KMS-11 (cell line): Measurements from ENCODE around the gene CTCFL.

Experiments used
- H2AFZ ChIP-seq: fragments of 200-600 bp; sonication (generic); 2 replicates; pipeline ENCODE4 v1.6.1; 2016; ENCODE audit warnings: antibody characterized with exemption, mixed run types, low read depth
- H3K27ac ChIP-seq: fragments of 200-600 bp; sonication (generic); 2 replicates; pipeline ENCODE4 v1.6.1; 2016; ENCODE audit warnings: mild to moderate bottlenecking, mixed run types
- H3K27me3 ChIP-seq: fragments of 200-600 bp; sonication (generic); 2 replicates; pipeline ENCODE4 v1.6.1; 2017; ENCODE audit warnings: mild to moderate bottlenecking, low read depth, mixed run types, moderate library complexity; ENCODE audit not compliant: insufficient read depth
- H3K36me3 ChIP-seq: fragments of 200-600 bp; sonication (generic); 2 replicates; pipeline ENCODE4 v1.6.1; 2017; ENCODE audit warnings: mild to moderate bottlenecking, mixed run types; ENCODE audit not compliant: insufficient read depth
- H3K4me1 ChIP-seq: fragments of 200-600 bp; sonication (generic); 2 replicates; pipeline ENCODE4 v1.6.1; 2016; ENCODE audit warnings: mild to moderate bottlenecking, low read depth, mixed run types; ENCODE audit not compliant: poor library complexity, severe bottlenecking
- H3K4me2 ChIP-seq: fragments of 200-600 bp; sonication (generic); 2 replicates; pipeline ENCODE4 v1.7.0; 2016; ENCODE audit warnings: mild to moderate bottlenecking, mixed run types
- H3K4me3 ChIP-seq: fragments of 200-600 bp; sonication (generic); IDR thresholded peaks from 2 replicates; pipeline ENCODE4 v1.6.1; 2017; ENCODE audit warnings: low read depth, low read length, mixed read lengths; ENCODE audit not compliant: insufficient read depth
- H3K79me2 ChIP-seq: fragments of 200-600 bp; sonication (generic); 2 replicates; pipeline ENCODE4 v1.6.1; 2016; ENCODE audit warnings: low read depth, mixed run types; ENCODE audit not compliant: insufficient read depth
- H3K9ac ChIP-seq: fragments of 200-600 bp; sonication (generic); 2 replicates; pipeline ENCODE4 v1.6.1; 2016; ENCODE audit warnings: mild to moderate bottlenecking, mixed run types
- H4K20me1 ChIP-seq: fragments of 200-600 bp; sonication (generic); 2 replicates; pipeline ENCODE4 v1.6.1; 2016; ENCODE audit warnings: mild to moderate bottlenecking, mixed run types; ENCODE audit not compliant: insufficient read depth
- CTCF ChIP-seq: fragments of 200-600 bp; sonication (generic); conservative IDR thresholded peaks from 2 replicates; pipeline ENCODE4 v1.6.1; 2017; ENCODE audit warnings: low read depth, mild to moderate bottlenecking, antibody characterized with exemption, low read length, moderate library complexity, mixed read lengths

Gene CTCFL

GRCh38 chr20:57450931-57451330 is 74.0 kb downstream of the CTCFL start:
- H2AFZ ChIP-seq, result no peak overlapping the region
- no peak overlapping the region for H3K27ac ChIP-seq
- TF ChIP-seq CTCF, result no peak
- H3K4me1 ChIP-seq, result no peaks in the 10 kb centered on the region
- no peaks in the 10 kb centered on the region; the same call in 1 of the 2 replicates for H3K27me3 ChIP-seq
- no peak overlapping the region for H3K4me2 ChIP-seq
- H3K9ac ChIP-seq, result no peak overlapping the region
- no peak overlapping the region for H3K4me3 ChIP-seq
- H3K36me3 ChIP-seq, result no peaks in the 10 kb centered on the region
- H4K20me1 ChIP-seq, result no peaks in the 10 kb centered on the region
- H3K79me2 ChIP-seq, result no peaks in the 10 kb centered on the region

GRCh38 chr20:57450419-57450818 is 74.5 kb downstream of the CTCFL start:
- no peak overlapping the region for H3K4me2 ChIP-seq
- TF ChIP-seq CTCF, result no peak
- no peak overlapping the region for H3K27ac ChIP-seq

GRCh38 chr20:57449398-57450354 is 75.3 kb downstream of the CTCFL start:
- H3K27ac ChIP-seq, result no peak overlapping the region
- no peaks in the 10 kb centered on the region for H3K79me2 ChIP-seq
- no peaks in the 10 kb centered on the region for H3K36me3 ChIP-seq
- H4K20me1 ChIP-seq, result no peaks in the 10 kb centered on the region
- no peaks in the 10 kb centered on the region for H3K4me1 ChIP-seq
- no peak overlapping the region for H3K9ac ChIP-seq
- no peak overlapping the region for H3K4me2 ChIP-seq
- H3K27me3 ChIP-seq, result no peaks in the 10 kb centered on the region; the same call in 1 of the 2 replicates
- no peak for TF ChIP-seq CTCF
- no peak overlapping the region for H3K4me3 ChIP-seq
- no peak overlapping the region for H2AFZ ChIP-seq

More at GRCh38 chr20:57450419-57450818, 74.5 kb downstream of the CTCFL start:
- Histone ChIP-seq H3K4me3 (no peak overlapping the region), H3K27me3 (no peaks in the 10 kb centered on the region; the same call in 1 of the 2 replicates), H3K36me3 (no peaks in the 10 kb centered on the region), H3K79me2 (no peaks in the 10 kb centered on the region), H3K9ac (no peak overlapping the region), H4K20me1 (no peaks in the 10 kb centered on the region), H3K4me1 (no peaks in the 10 kb centered on the region), H2AFZ (no peak overlapping the region)

GRCh38 chr20:57448764-57449354 is 76.1 kb downstream of the CTCFL start:
- Histone ChIP-seq H3K27me3 (no peaks in the 10 kb centered on the region; the same call in 1 of the 2 replicates), H3K9ac (no peak overlapping the region), H4K20me1 (no peaks in the 10 kb centered on the region), H3K36me3 (no peaks in the 10 kb centered on the region), H3K27ac (no peak overlapping the region), H3K4me2 (no peak overlapping the region), H3K4me1 (no peaks in the 10 kb centered on the region), H2AFZ (no peak overlapping the region), H3K4me3 (no peak overlapping the region), H3K79me2 (no peaks in the 10 kb centered on the region)
- TF ChIP-seq CTCF, result no peak
